GM21825 (cell line): ENCODE data around the gene ABCC4.
"Not testable (repeated sequence)": the region's sequence is repeated elsewhere in the genome, so short reads cannot be mapped to it uniquely, and the experiment has no call there.

ENCODE experiments used
- ATAC-seq: cut with Tn5 transposase; IDR thresholded peaks from one replicate; pipeline ENCODE4 v1.9.1; 2021; ENCODE audit warnings: mild to moderate bottlenecking, moderate library complexity; ENCODE audit not compliant: unreplicated experiment

ABCC4 gene

GRCh38 chr13:95200386-95200957, 100.8 kb downstream of the ABCC4 start:
- not testable (repeated sequence) for ATAC-seq

- ATAC-seq, result no peak
Observed at GRCh38 chr13:95199896-95200295, 101.4 kb downstream of the ABCC4 start.

- not testable (repeated sequence) for ATAC-seq
Observed at GRCh38 chr13:95198606-95199005, 102.6 kb downstream of the ABCC4 start.

- no peak for ATAC-seq
Observed at GRCh38 chr13:95197548-95197947, 103.7 kb downstream of the ABCC4 start.

GRCh38 chr13:95195146-95195545, 106.1 kb downstream of the ABCC4 start:
- no peak for ATAC-seq

GRCh38 chr13:95193509-95194230, 107.6 kb downstream of the ABCC4 start:
- ATAC-seq, result no peak

GRCh38 chr13:95192998-95193397, 108.3 kb downstream of the ABCC4 start:
- no peak for ATAC-seq

- ATAC-seq, result not testable (repeated sequence)
Observed at GRCh38 chr13:95192564-95192945, 108.7 kb downstream of the ABCC4 start.

GRCh38 chr13:95191821-95192563, 109.3 kb downstream of the ABCC4 start:
- ATAC-seq, result peak; percentile 98

- ATAC-seq, result no peak
Observed at GRCh38 chr13:95188128-95188527, 113.1 kb downstream of the ABCC4 start.

GRCh38 chr13:95185851-95186250, 115.4 kb downstream of the ABCC4 start:
- ATAC-seq, result peak; percentile 34

GRCh38 chr13:95185311-95185710, 115.9 kb downstream of the ABCC4 start:
- ATAC-seq, result no peak

- ATAC-seq, result no peak
Observed at GRCh38 chr13:95184317-95184716, 116.9 kb downstream of the ABCC4 start.

GRCh38 chr13:95182570-95183265, 118.5 kb downstream of the ABCC4 start:
- ATAC-seq, result peak; percentile 44

- ATAC-seq, result peak; percentile 61
Observed at GRCh38 chr13:95181586-95181985, 119.7 kb downstream of the ABCC4 start.

- no peak for ATAC-seq
Observed at GRCh38 chr13:95180513-95181245, 120.6 kb downstream of the ABCC4 start.

GRCh38 chr13:95176611-95177259, 124.5 kb downstream of the ABCC4 start:
- ATAC-seq, result no peak

- no peak for ATAC-seq
Observed at GRCh38 chr13:95174517-95174916, 126.7 kb downstream of the ABCC4 start.

GRCh38 chr13:95168191-95168590, 133.1 kb downstream of the ABCC4 start:
- ATAC-seq, result no peak

GRCh38 chr13:95167003-95167402, 134.2 kb downstream of the ABCC4 start:
- ATAC-seq, result not testable (repeated sequence)
